Hepatocyte (in vitro differentiated cells): ENCODE results near the gene EIPR1.

Source experiments
- CTCF ChIP-seq: fragments of 200-600 bp; sonication (generic); IDR thresholded peaks from 2 replicates; pipeline ENCODE4 v1.5.1; 2016; ENCODE audit warnings: antibody characterized with exemption, mild to moderate bottlenecking; ENCODE audit not compliant: poor library complexity
- EZH2 ChIP-seq: fragments of 200-600 bp; sonication (generic); IDR thresholded peaks from 2 replicates; pipeline ENCODE4 v1.6.1; 2016; ENCODE audit warnings: antibody characterized with exemption, mild to moderate bottlenecking, borderline replicate concordance

- TF ChIP-seq CTCF (no peak), EZH2 (no peak)
Measured at GRCh38 chr2:3208591-3208990, 169.0 kb downstream of the EIPR1 start.
